Neuronal stem cell (in vitro differentiated cells): Measurements from ENCODE around the gene C12orf57.
A peak's percentile ranks its signal among the peaks of the same experiment; 100 is the strongest.

Experiments used
- DNase-seq: peaks from one replicate; pipeline ENCODE4 v3.0.0-alpha.2; 2013; ENCODE audit warnings: low spot score
- H2AFZ ChIP-seq: one replicate; pipeline ENCODE4 v1.6.1; 2013; ENCODE audit warnings: mild to moderate bottlenecking, low read length, inconsistent platforms
- H2AK5ac ChIP-seq: 2 replicates; pipeline ENCODE4 v1.6.1; 2013; ENCODE audit warnings: low read depth, mild to moderate bottlenecking, inconsistent platforms, low read length, moderate library complexity, mixed read lengths
- H2BK120ac ChIP-seq: 2 replicates; pipeline ENCODE4 v1.6.1; 2013; ENCODE audit warnings: low read depth, mild to moderate bottlenecking, inconsistent platforms, low read length, moderate library complexity, mixed read lengths
- H2BK12ac ChIP-seq: one replicate; pipeline ENCODE4 v1.6.1; 2013; ENCODE audit warnings: low read length, inconsistent platforms
- H2BK15ac ChIP-seq: 2 replicates; pipeline ENCODE4 v1.6.1; 2013; ENCODE audit warnings: mild to moderate bottlenecking, low read length, inconsistent platforms, mixed read lengths
- H2BK5ac ChIP-seq: one replicate; pipeline ENCODE4 v1.6.1; 2013; ENCODE audit warnings: inconsistent platforms, mild to moderate bottlenecking, low read length, moderate library complexity
- H3K14ac ChIP-seq: one replicate; pipeline ENCODE4 v1.6.1; 2013; ENCODE audit warnings: low read length, inconsistent platforms
- H3K18ac ChIP-seq: 2 replicates; pipeline ENCODE4 v1.6.1; 2013; ENCODE audit warnings: low read length, inconsistent platforms
- H3K23ac ChIP-seq: 2 replicates; pipeline ENCODE4 v1.6.1; 2013; ENCODE audit warnings: low read depth, mild to moderate bottlenecking, mixed read lengths, low read length, inconsistent platforms; ENCODE audit not compliant: poor library complexity
- H3K27ac ChIP-seq: replicated peaks from 3 replicates; pipeline ENCODE4 v1.5.1; 2013; ENCODE audit warnings: low read length, inconsistent platforms
- H3K27me3 ChIP-seq, 3 experiments: 2 replicates each; pipeline ENCODE4 v1.6.1; 2013; ENCODE audit warnings: low read length in 3 of 3, mild to moderate bottlenecking in 2 of 3, inconsistent platforms in 1 of 3, low read depth in 1 of 3, mixed read lengths in 1 of 3, moderate library complexity in 1 of 3; ENCODE audit not compliant: control insufficient read depth in 3 of 3, insufficient read depth in 3 of 3
- H3K36me3 ChIP-seq, 2 donors: replicated peaks in 1 of 2; 2 replicates each; pipeline ENCODE4 v1.6.1; 2013; ENCODE audit warnings: low read length in 2 of 2; ENCODE audit not compliant: control insufficient read depth in 2 of 2, insufficient read depth in 2 of 2
- H3K4ac ChIP-seq: 2 replicates; pipeline ENCODE4 v1.6.1; 2013; ENCODE audit warnings: inconsistent platforms, mild to moderate bottlenecking, low read length, moderate library complexity
- H3K4me1 ChIP-seq, 2 donors: 1 replicate in 1 of 2; 2 replicates in 1 of 2; pipeline ENCODE4 v1.6.1; 2013; ENCODE audit warnings: low read length in 2 of 2, low read depth in 1 of 2; ENCODE audit not compliant: control insufficient read depth in 2 of 2, insufficient read depth in 1 of 2
- H3K4me2 ChIP-seq: one replicate; pipeline ENCODE4 v1.6.1; 2013; ENCODE audit warnings: mild to moderate bottlenecking, low read length, inconsistent platforms; ENCODE audit not compliant: insufficient read depth, poor library complexity, severe bottlenecking
- H3K4me3 ChIP-seq, 2 donors: 2 replicates each; pipeline ENCODE4 v1.5.1; 2013; ENCODE audit warnings: low read length in 2 of 2, mild to moderate bottlenecking in 2 of 2, inconsistent platforms in 1 of 2, moderate library complexity in 1 of 2
- H3K79me1 ChIP-seq: one replicate; pipeline ENCODE4 v1.6.1; 2013; ENCODE audit warnings: low read depth, mild to moderate bottlenecking, inconsistent platforms, low read length, moderate library complexity
- H3K9ac ChIP-seq: one replicate; pipeline ENCODE4 v1.6.1; 2013; ENCODE audit warnings: mild to moderate bottlenecking, low read depth, low read length, inconsistent platforms; ENCODE audit not compliant: poor library complexity
- H3K9me3 ChIP-seq, 2 donors: replicated peaks in 1 of 2; 2 replicates each; pipeline versions ENCODE3 to v1.6.1; 2013; ENCODE audit warnings: low read length in 2 of 2, mild to moderate bottlenecking in 2 of 2, inconsistent platforms in 1 of 2, low read depth in 1 of 2, mixed read lengths in 1 of 2, moderate library complexity in 1 of 2; ENCODE audit not compliant: control insufficient read depth in 2 of 2, insufficient read depth in 1 of 2
- H4K8ac ChIP-seq: one replicate; pipeline ENCODE4 v1.6.1; 2013; ENCODE audit warnings: low read depth, mild to moderate bottlenecking, inconsistent platforms, low read length, moderate library complexity
- H4K91ac ChIP-seq: one replicate; pipeline ENCODE4 v1.6.1; 2013; ENCODE audit warnings: low read length, low read depth, mild to moderate bottlenecking, inconsistent platforms; ENCODE audit not compliant: poor library complexity
- WGBS, 2 donors: extraction: QIAGEN DNeasy Blood & Tissue Kit; methylation state at CpG; one replicate each; pipeline ENCODE4 v1.1.7; 2013; ENCODE audit warnings: missing lambda C conversion rate in 2 of 2, mixed read lengths in 1 of 2; ENCODE audit not compliant: insufficient read length in 2 of 2, insufficient replicate concordance in 1 of 2; ENCODE audit errors: extremely low coverage in 2 of 2; 5-methylcytosine and 5-hydroxymethylcytosine counted together

C12orf57 gene

GRCh38 chr12:6959805-6960592, 16.2 kb downstream of the C12orf57 start:
- no peaks in the 10 kb centered on the region for H3K79me1 ChIP-seq
- H3K23ac ChIP-seq, result peak overlapping the region; percentile 27
- no CpG with 5 or more reads among the region's 26 CpGs for WGBS, 2 donors
- peak overlapping the region; percentile 23 for H4K8ac ChIP-seq
- peak overlapping the region; percentile 59 for H3K18ac ChIP-seq
- H3K4me3 ChIP-seq, result no peak overlapping the region
- peak overlapping the region; percentile 65 for H2AK5ac ChIP-seq
- H3K4me2 ChIP-seq, result no peak overlapping the region
- H2AFZ ChIP-seq, result peak overlapping the region; percentile 91
- H2BK12ac ChIP-seq, result peak overlapping the region; percentile 81
- H2BK15ac ChIP-seq, result peak overlapping the region; percentile 56
- peak overlapping the region; percentile 30 for H2BK120ac ChIP-seq
- no peaks in the 10 kb centered on the region for H3K9me3 ChIP-seq
- no peaks in the 10 kb centered on the region for H3K27me3 ChIP-seq
- no peak overlapping the region for H2BK5ac ChIP-seq
- H3K9ac ChIP-seq, result peak overlapping the region; percentile 65
- no peak overlapping the region for H3K27ac ChIP-seq
- peaks cover 15 to 23% of the 10 kb centered on the region in 2 donors for H3K4me1 ChIP-seq
- DNase-seq, result no peak
- H3K4ac ChIP-seq, result no peak overlapping the region
- H3K14ac ChIP-seq, result peak overlapping the region; percentile 22
- peak overlapping the region; percentile 35 for H4K91ac ChIP-seq
- peaks cover 0 to 11% of the 10 kb centered on the region in 2 donors for H3K36me3 ChIP-seq

GRCh38 chr12:6960593-6961277, 16.9 kb downstream of the C12orf57 start:
- Histone ChIP-seq H3K9me3 (no peaks in the 10 kb centered on the region), H3K4me3 (no peak overlapping the region), H2AK5ac (peak overlapping the region; percentile 26), H2BK12ac (no peak overlapping the region), H3K18ac (peak overlapping the region; percentile 59), H4K91ac (peak overlapping the region; percentile 16), H3K4ac (no peak overlapping the region), H3K23ac (no peak overlapping the region), H4K8ac (no peak overlapping the region), H3K4me1 (peaks cover 15 to 23% of the 10 kb centered on the region in 2 donors), H3K14ac (no peak overlapping the region), H2BK15ac (peak overlapping the region; percentile 12), H3K27me3 (no peaks in the 10 kb centered on the region), H3K79me1 (no peaks in the 10 kb centered on the region), H2AFZ (peak overlapping the region; percentile 2), H2BK120ac (no peak overlapping the region), H3K27ac (no peak overlapping the region), H3K4me2 (no peak overlapping the region), H2BK5ac (no peak overlapping the region), H3K9ac (no peak overlapping the region), H3K36me3 (peaks cover 4 to 18% of the 10 kb centered on the region in 2 donors)
- no CpG with 5 or more reads among the region's 13 CpGs for WGBS, 2 donors
- no peak for DNase-seq

- no peak overlapping the region for H3K4me2 ChIP-seq
- H2AK5ac ChIP-seq, result peak overlapping the region; percentile 2
- peaks cover 7 to 23% of the 10 kb centered on the region in 2 donors for H3K36me3 ChIP-seq
- H2BK5ac ChIP-seq, result no peak overlapping the region
- H3K4ac ChIP-seq, result no peak overlapping the region
- H2BK15ac ChIP-seq, result peak overlapping the region; percentile 4
- no peak overlapping the region for H3K4me3 ChIP-seq
- no peaks in the 10 kb centered on the region for H3K27me3 ChIP-seq
- no peak for DNase-seq
- H4K8ac ChIP-seq, result no peak overlapping the region
- peak overlapping the region; percentile 86 for H2AFZ ChIP-seq
- H3K14ac ChIP-seq, result no peak overlapping the region
- H3K79me1 ChIP-seq, result no peaks in the 10 kb centered on the region
- H2BK120ac ChIP-seq, result no peak overlapping the region
- H3K18ac ChIP-seq, result peak overlapping the region; percentile 13
- peak overlapping the region; percentile 48 for H3K27ac ChIP-seq
- no CpG with 5 or more reads among the region's 24 CpGs for WGBS, 2 donors
- H3K23ac ChIP-seq, result peak overlapping the region; percentile 32
- peaks cover 15 to 23% of the 10 kb centered on the region in 2 donors for H3K4me1 ChIP-seq
- H3K9me3 ChIP-seq, result no peaks in the 10 kb centered on the region
- H4K91ac ChIP-seq, result peak overlapping the region; percentile 16
- peak overlapping the region; percentile 33 for H3K9ac ChIP-seq
- peak overlapping the region; percentile 25 for H2BK12ac ChIP-seq
Measured at GRCh38 chr12:6961278-6961694, 17.5 kb downstream of the C12orf57 start.

GRCh38 chr12:6961695-6962284, 18.0 kb downstream of the C12orf57 start:
- no peak overlapping the region for H2BK15ac ChIP-seq
- peak overlapping the region; percentile 3 for H3K18ac ChIP-seq
- H4K91ac ChIP-seq, result peak overlapping the region; percentile 16
- H3K23ac ChIP-seq, result no peak overlapping the region
- H3K9me3 ChIP-seq, result no peaks in the 10 kb centered on the region
- no peak overlapping the region for H2BK120ac ChIP-seq
- peak overlapping the region; percentile 33 for H3K9ac ChIP-seq
- peak overlapping the region; percentile 38 for H3K4me2 ChIP-seq
- no peaks in the 10 kb centered on the region for H3K27me3 ChIP-seq
- peak overlapping the region; percentile 86 for H2AFZ ChIP-seq
- WGBS, 2 donors, result no CpG with 5 or more reads among the region's 16 CpGs
- H3K79me1 ChIP-seq, result no peaks in the 10 kb centered on the region
- no peak overlapping the region for H3K14ac ChIP-seq
- H2BK5ac ChIP-seq, result no peak overlapping the region
- H4K8ac ChIP-seq, result no peak overlapping the region
- no peak overlapping the region for H3K4ac ChIP-seq
- no peak overlapping the region for H2BK12ac ChIP-seq
- H3K4me1 ChIP-seq, result peaks cover 15 to 23% of the 10 kb centered on the region in 2 donors
- H3K36me3 ChIP-seq, result peaks cover 10 to 27% of the 10 kb centered on the region in 2 donors
- H2AK5ac ChIP-seq, result no peak overlapping the region
- peak; percentile 72 for DNase-seq
- peak overlapping the region; percentile 48 for H3K27ac ChIP-seq
- no peak overlapping the region for H3K4me3 ChIP-seq
